HUES48 (cell line): Measurements from ENCODE around the gene EPM2AIP1.

Experiments
- H3K27ac ChIP-seq: one replicate; pipeline ENCODE4 v1.7.0; 2013; ENCODE audit warnings: low read depth, low read length, inconsistent platforms
- H3K27me3 ChIP-seq: 2 replicates; pipeline ENCODE4 v1.6.1; 2013; ENCODE audit warnings: mild to moderate bottlenecking, low read length; ENCODE audit not compliant: control insufficient read depth, insufficient read depth
- H3K36me3 ChIP-seq: 2 replicates; pipeline ENCODE4 v1.6.1; 2013; ENCODE audit warnings: low read length; ENCODE audit not compliant: control insufficient read depth, insufficient read depth
- H3K4me1 ChIP-seq: 2 replicates; pipeline ENCODE4 v1.6.1; 2013; ENCODE audit warnings: mild to moderate bottlenecking, low read length; ENCODE audit not compliant: control insufficient read depth, insufficient read depth
- H3K4me3 ChIP-seq: 2 replicates; pipeline ENCODE4 v1.5.1; 2013; ENCODE audit warnings: mild to moderate bottlenecking, low read depth, low read length
- H3K9ac ChIP-seq: 2 replicates; pipeline ENCODE4 v1.6.1; 2013; ENCODE audit warnings: mild to moderate bottlenecking, low read depth, low read length, moderate library complexity
- H3K9me3 ChIP-seq: 2 replicates; pipeline ENCODE4 v1.6.1; 2013; ENCODE audit warnings: low read length; ENCODE audit not compliant: control insufficient read depth, insufficient read depth

EPM2AIP1 gene

GRCh38 chr3:36991923-36992805 is 767 bp downstream of the EPM2AIP1 start:
- Histone ChIP-seq H3K4me1 (peaks cover 28% of the 10 kb centered on the region), H3K27me3 (no peaks in the 10 kb centered on the region), H3K36me3 (peaks cover 55% of the 10 kb centered on the region), H3K4me3 (peak overlapping the region; percentile 86), H3K9me3 (no peaks in the 10 kb centered on the region), H3K9ac (peak overlapping the region; percentile 93), H3K27ac (peak overlapping the region; percentile 97)

GRCh38 chr3:36991147-36991546 is 1.8 kb downstream of the EPM2AIP1 start:
- no peaks in the 10 kb centered on the region for H3K9me3 ChIP-seq
- H3K27ac ChIP-seq, result no peak overlapping the region
- H3K9ac ChIP-seq, result no peak overlapping the region
- peaks cover 55% of the 10 kb centered on the region for H3K36me3 ChIP-seq
- peak overlapping the region; percentile 86 for H3K4me3 ChIP-seq
- no peaks in the 10 kb centered on the region for H3K27me3 ChIP-seq
- peaks cover 28% of the 10 kb centered on the region for H3K4me1 ChIP-seq

GRCh38 chr3:36989568-36989967 is 3.4 kb downstream of the EPM2AIP1 start:
- Histone ChIP-seq H3K4me1 (peaks cover 28% of the 10 kb centered on the region), H3K27me3 (no peaks in the 10 kb centered on the region), H3K27ac (no peak overlapping the region), H3K4me3 (0 out of 2 replicates have a peak overlapping the region, but pooled peaks have one; percentile 18), H3K36me3 (peaks cover 59% of the 10 kb centered on the region), H3K9ac (no peak overlapping the region), H3K9me3 (no peaks in the 10 kb centered on the region)

- Histone ChIP-seq H3K27me3 (no peaks in the 10 kb centered on the region), H3K27ac (no peak overlapping the region), H3K9me3 (no peaks in the 10 kb centered on the region), H3K4me3 (no peak overlapping the region), H3K9ac (no peak overlapping the region), H3K4me1 (peaks cover 23% of the 10 kb centered on the region), H3K36me3 (peaks cover 64% of the 10 kb centered on the region)
Observed at GRCh38 chr3:36989005-36989404, 3.9 kb downstream of the EPM2AIP1 start.

GRCh38 chr3:36988356-36988755 is 4.6 kb downstream of the EPM2AIP1 start:
- H3K4me1 ChIP-seq, result peaks cover 22% of the 10 kb centered on the region

GRCh38 chr3:36981006-36981405 is 11.9 kb downstream of the EPM2AIP1 start:
- H3K27me3 ChIP-seq, result no peaks in the 10 kb centered on the region
- peaks cover 28% of the 10 kb centered on the region for H3K36me3 ChIP-seq
- H3K4me1 ChIP-seq, result no peaks in the 10 kb centered on the region
- H3K9me3 ChIP-seq, result peaks cover 8% of the 10 kb centered on the region
- H3K9ac ChIP-seq, result no peak overlapping the region
- H3K4me3 ChIP-seq, result no peak overlapping the region
- no peak overlapping the region for H3K27ac ChIP-seq

More at GRCh38 chr3:36988356-36988755, 4.6 kb downstream of the EPM2AIP1 start:
- Histone ChIP-seq H3K4me3 (no peak overlapping the region), H3K27ac (no peak overlapping the region), H3K27me3 (no peaks in the 10 kb centered on the region), H3K36me3 (peaks cover 71% of the 10 kb centered on the region), H3K9me3 (no peaks in the 10 kb centered on the region), H3K9ac (no peak overlapping the region)

- Histone ChIP-seq H3K27me3 (no peaks in the 10 kb centered on the region), H3K9ac (no peak overlapping the region), H3K27ac (no peak overlapping the region), H3K9me3 (no peaks in the 10 kb centered on the region), H3K36me3 (no peaks in the 10 kb centered on the region), H3K4me1 (peaks cover 7% of the 10 kb centered on the region), H3K4me3 (no peak overlapping the region)
Observed at GRCh38 chr3:36973139-36973538, 19.8 kb downstream of the EPM2AIP1 start.

GRCh38 chr3:36972163-36972562 is 20.8 kb downstream of the EPM2AIP1 start:
- Histone ChIP-seq H3K36me3 (no peaks in the 10 kb centered on the region), H3K9ac (no peak overlapping the region), H3K27me3 (no peaks in the 10 kb centered on the region), H3K9me3 (no peaks in the 10 kb centered on the region), H3K27ac (no peak overlapping the region), H3K4me3 (no peak overlapping the region), H3K4me1 (peaks cover 7% of the 10 kb centered on the region)

GRCh38 chr3:36969540-36970432 is 23.1 kb downstream of the EPM2AIP1 start:
- peak overlapping the region; percentile 28 for H3K27ac ChIP-seq
- no peak overlapping the region for H3K9ac ChIP-seq
- no peaks in the 10 kb centered on the region for H3K36me3 ChIP-seq
- H3K27me3 ChIP-seq, result no peaks in the 10 kb centered on the region
- H3K4me1 ChIP-seq, result peaks cover 19% of the 10 kb centered on the region
- no peak overlapping the region for H3K4me3 ChIP-seq
- H3K9me3 ChIP-seq, result no peaks in the 10 kb centered on the region

GRCh38 chr3:36969085-36969484 is 23.8 kb downstream of the EPM2AIP1 start:
- no peaks in the 10 kb centered on the region for H3K36me3 ChIP-seq
- H3K4me1 ChIP-seq, result peaks cover 19% of the 10 kb centered on the region
- H3K9ac ChIP-seq, result no peak overlapping the region
- H3K4me3 ChIP-seq, result no peak overlapping the region
- no peaks in the 10 kb centered on the region for H3K27me3 ChIP-seq
- no peaks in the 10 kb centered on the region for H3K9me3 ChIP-seq
- no peak overlapping the region for H3K27ac ChIP-seq
